Effector memory CD8-positive, alpha-beta T cell (primary cell): Measurements from ENCODE around the gene PLAGL2.

Experiments
- ATAC-seq: fragments of 150-1000 bp; cut with Tn5 transposase; replicated peaks from 2 replicates; pipeline ENCODE4 v1.10.0; 2021; ENCODE audit warnings: mild to moderate bottlenecking, moderate library complexity
- DNase-seq, 3 experiments: peaks; one replicate each; pipeline ENCODE4 v3.0.0; 2021
- H3K27ac Mint-ChIP-seq, 2 donors: one replicate each; pipeline ENCODE4 v1.8.0; 2022; ENCODE audit warnings: mild to moderate bottlenecking in 2 of 2, mixed read lengths in 2 of 2, moderate library complexity in 2 of 2
- H3K27me3 Mint-ChIP-seq, 2 donors: one replicate each; pipeline ENCODE4 v1.8.0; 2022; ENCODE audit warnings: mixed read lengths in 2 of 2
- H3K36me3 Mint-ChIP-seq: one replicate; pipeline ENCODE4 v1.8.0; 2022; ENCODE audit warnings: mild to moderate bottlenecking, moderate library complexity, mixed read lengths; ENCODE audit not compliant: insufficient read depth
- H3K4me1 Mint-ChIP-seq, 2 donors: one replicate each; pipeline ENCODE4 v1.8.0; 2022; ENCODE audit warnings: low read depth in 2 of 2, mixed read lengths in 2 of 2
- H3K4me3 Mint-ChIP-seq, 2 donors: one replicate each; pipeline ENCODE4 v1.8.0; 2022; ENCODE audit warnings: mild to moderate bottlenecking in 2 of 2, mixed read lengths in 2 of 2, moderate library complexity in 2 of 2
- H3K9me3 Mint-ChIP-seq, 2 donors: one replicate each; pipeline ENCODE4 v1.8.0; 2022; ENCODE audit warnings: mixed read lengths in 2 of 2

PLAGL2 gene

DNA sequence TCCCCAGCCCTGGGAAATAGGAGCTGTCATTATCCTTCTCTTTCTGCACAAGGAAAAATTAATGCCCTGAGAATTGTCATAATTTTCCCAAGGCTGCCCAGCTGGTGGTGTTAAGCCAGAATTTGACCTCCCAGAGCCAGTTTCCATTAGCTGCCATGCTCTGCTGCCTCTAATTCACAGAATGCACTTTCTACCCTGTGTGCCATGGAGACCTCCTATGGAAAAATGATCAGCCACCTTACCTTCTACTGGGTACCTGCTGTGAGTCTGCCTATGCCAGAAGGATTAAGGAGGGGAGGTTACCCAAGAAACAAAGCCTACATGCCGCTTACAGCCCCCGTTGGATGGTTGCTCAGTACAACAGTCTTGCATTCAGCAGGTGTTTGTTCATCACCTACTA lies 29.3 kb upstream of the PLAGL2 start:
- Mint-ChIP-seq H3K27ac (peak overlapping the region; percentile 1 to 12), H3K36me3 (peaks cover 10% of the 10 kb centered on the region), H3K27me3 (no peaks in the 10 kb centered on the region), H3K4me1 (peaks cover 13 to 17% of the 10 kb centered on the region in 2 donors), H3K9me3 (no peaks in the 10 kb centered on the region), H3K4me3 (no peak overlapping the region)
- ATAC-seq (no peak), DNase-seq (no peak)

DNA sequence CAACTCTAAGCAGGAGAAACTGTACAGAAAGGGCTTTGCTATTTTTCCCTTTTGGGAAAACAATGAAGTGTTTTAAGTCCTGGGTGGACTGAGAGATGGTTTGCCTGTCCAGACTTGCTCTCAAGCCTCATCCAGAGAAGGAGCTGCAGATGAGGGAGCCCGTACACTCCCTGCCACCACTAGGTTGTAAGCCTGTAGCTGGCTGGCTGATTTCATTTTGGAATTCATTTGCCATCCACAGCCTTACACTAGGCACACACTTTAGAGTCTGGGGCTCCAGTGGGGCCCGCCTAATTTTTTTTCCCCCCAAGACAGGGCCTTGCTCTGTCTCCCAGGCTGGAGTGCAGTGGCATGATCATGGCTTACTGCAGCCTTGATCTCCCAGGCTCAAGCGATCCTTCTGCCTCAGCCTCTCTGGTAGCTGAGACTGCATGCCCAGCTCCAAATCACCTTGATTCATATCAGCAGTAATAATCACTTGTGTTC lies 28.5 kb upstream of the PLAGL2 start:
- Mint-ChIP-seq H3K4me3 (no peak overlapping the region), H3K27me3 (no peaks in the 10 kb centered on the region), H3K36me3 (peaks cover 12% of the 10 kb centered on the region), H3K4me1 (peaks cover 17 to 24% of the 10 kb centered on the region in 2 donors), H3K9me3 (no peaks in the 10 kb centered on the region), H3K27ac (peak overlapping the region; percentile 74 to 90)
- DNase-seq (no peak), ATAC-seq (no peak)

DNA sequence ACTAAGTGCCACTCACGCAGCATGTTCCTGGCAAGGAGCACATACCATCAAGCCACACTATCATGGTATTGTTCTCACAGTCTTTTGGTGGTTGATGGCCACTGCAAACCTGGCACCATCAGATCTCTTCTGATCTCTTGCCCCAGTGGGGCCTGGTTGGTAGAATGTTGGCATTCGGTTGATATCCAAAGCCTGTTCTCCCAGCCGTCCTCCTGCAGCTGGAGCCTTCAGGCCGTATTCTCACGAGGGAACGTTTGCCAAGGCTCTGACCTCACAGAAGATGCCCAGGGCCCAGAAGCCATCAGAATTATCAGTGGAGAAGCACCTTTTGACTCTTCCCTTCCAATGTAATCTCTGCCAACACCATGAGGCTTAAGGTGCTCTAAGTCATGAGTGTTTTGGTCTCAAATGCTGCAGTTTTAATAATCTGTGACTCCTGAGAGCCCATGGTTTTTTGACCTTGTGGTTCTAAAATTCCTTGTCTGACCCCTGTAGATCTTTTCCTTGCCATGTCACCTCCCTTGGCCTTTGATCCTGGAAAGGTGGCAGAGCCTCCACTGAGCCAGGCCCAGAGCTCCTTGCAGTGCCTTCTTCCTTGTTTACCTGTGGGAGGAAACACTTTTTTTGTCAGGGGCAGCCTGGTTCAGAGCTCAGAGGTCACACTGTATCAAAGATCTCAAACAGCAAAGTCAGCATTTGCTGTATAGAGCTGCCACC lies 27.9 kb upstream of the PLAGL2 start:
- DNase-seq (no peak), ATAC-seq (no peak)
- Mint-ChIP-seq H3K27me3 (no peaks in the 10 kb centered on the region), H3K9me3 (no peaks in the 10 kb centered on the region), H3K4me1 (peaks cover 17 to 26% of the 10 kb centered on the region in 2 donors), H3K36me3 (peaks cover 13% of the 10 kb centered on the region), H3K4me3 (no peak overlapping the region), H3K27ac (peak overlapping the region; percentile 74 to 90)

DNA sequence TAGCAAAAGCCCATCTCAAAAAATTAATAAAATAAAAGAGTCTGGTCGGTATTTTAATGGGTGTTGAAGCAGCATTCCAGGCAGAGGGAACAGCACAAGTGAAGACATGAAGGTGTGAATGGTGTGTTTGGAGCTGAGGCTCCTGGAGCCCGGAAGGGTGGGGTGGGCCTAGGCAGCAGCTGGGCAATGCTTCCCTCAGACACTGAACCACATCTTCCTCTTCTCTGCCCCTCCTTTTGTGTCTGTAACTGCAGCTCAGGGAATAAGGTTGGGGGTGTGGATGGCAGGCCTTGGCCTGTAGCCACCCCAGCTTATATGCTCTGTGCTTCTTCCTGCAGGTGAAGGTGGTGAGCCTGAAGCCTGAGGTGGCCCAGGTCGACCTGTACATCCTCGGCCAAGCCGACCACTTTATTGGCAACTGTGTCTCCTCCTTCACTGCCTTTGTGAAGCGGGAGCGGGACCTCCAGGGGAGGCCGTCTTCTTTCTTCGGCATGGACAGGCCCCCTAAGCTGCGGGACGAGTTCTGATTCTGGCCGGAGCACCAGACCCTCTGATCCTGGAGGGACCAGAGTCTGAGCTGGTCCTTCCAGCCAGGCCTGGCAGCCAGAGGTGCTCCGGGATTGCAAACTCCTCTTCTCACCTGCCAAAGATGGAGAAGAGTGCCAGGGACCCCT lies 26.7 kb upstream of the PLAGL2 start:
- ATAC-seq: no peak
- DNase-seq: no peak
- peak overlapping the region; percentile 90 to 96 for H3K27ac Mint-ChIP-seq
- no peaks in the 10 kb centered on the region for H3K9me3 Mint-ChIP-seq
- H3K4me3 Mint-ChIP-seq: no peak overlapping the region
- peaks cover 17 to 26% of the 10 kb centered on the region in 2 donors for H3K4me1 Mint-ChIP-seq
- peaks cover 13% of the 10 kb centered on the region for H3K36me3 Mint-ChIP-seq
- H3K27me3 Mint-ChIP-seq: no peaks in the 10 kb centered on the region

DNA sequence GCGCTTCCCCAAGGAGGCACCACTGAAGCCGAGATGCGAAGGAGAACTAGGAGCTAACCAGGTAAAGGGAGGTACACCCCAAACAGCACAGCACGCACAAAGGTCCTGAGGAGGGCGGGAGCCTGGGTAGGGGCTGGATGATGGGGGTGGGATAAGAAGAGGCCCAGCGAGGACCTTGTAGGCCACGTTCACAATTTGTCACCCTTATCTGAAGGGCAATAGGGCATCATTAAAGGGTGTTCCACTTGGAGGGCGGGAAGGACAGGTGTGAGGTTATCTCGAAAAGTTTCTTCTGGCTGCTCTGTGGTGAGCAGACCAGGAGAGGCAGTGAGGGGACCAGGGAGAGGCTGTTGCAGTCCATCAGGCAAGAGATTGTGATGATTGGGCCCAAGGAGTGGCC lies 25.7 kb upstream of the PLAGL2 start:
- Mint-ChIP-seq H3K4me3 (no peak overlapping the region), H3K9me3 (no peaks in the 10 kb centered on the region), H3K27ac (peak overlapping the region; percentile 90 to 96), H3K27me3 (no peaks in the 10 kb centered on the region), H3K36me3 (peaks cover 13% of the 10 kb centered on the region), H3K4me1 (peaks cover 17 to 26% of the 10 kb centered on the region in 2 donors)
- no peak for DNase-seq
- no peak for ATAC-seq

DNA sequence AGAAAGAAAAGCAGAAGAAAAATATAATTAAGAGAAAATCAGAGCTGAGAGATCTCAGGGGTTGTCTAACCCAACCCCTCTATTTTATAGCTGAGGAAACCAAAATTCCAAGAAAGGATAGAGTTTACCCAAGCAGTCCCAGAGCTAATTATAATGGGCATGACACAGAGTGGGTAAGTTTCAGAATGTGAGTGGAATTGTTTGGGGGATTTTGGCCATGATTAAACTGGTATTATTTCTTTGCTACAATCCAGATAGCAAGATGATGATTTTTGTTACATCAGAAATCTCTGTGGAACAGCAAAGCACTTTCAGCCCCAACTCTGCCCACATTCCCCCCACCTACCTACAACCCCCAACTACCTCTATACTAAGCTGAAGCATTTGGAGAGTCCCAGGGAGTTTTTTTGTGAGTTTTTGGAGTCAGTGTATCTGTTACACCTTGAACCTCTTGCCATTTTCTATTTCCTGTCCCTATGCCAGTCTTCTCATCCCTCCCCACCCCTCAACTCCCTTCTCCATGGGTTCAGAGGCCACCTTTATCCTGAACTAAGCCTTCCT lies 24.9 kb upstream of the PLAGL2 start:
- peaks cover 17 to 26% of the 10 kb centered on the region in 2 donors for H3K4me1 Mint-ChIP-seq
- H3K27ac Mint-ChIP-seq: peak overlapping the region; percentile 90 to 96
- no peaks in the 10 kb centered on the region for H3K9me3 Mint-ChIP-seq
- H3K27me3 Mint-ChIP-seq: no peaks in the 10 kb centered on the region
- DNase-seq: no peak
- peaks cover 16% of the 10 kb centered on the region for H3K36me3 Mint-ChIP-seq
- no peak for ATAC-seq
- peak overlapping the region; percentile 68 to 77 for H3K4me3 Mint-ChIP-seq

DNA sequence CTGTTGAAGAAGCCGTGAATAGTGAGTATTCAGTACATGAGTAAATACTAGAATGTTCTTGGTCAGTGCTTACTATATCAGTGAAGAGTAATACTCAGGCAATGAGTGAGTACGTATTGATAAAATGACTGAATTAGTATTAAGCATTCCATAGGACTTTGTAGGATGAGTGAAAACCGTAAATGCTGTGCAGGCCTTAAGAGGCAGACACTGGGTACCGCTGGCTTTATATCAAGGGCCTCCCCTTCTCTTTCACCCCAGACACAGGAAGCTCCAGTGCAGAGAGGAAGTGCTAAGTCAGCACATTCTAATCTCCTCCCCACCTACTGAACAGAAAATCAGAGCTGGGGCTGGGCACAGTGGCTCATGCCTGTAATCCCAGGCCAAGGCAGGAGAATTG lies 24.3 kb upstream of the PLAGL2 start:
- H3K9me3 Mint-ChIP-seq: no peaks in the 10 kb centered on the region
- H3K27ac Mint-ChIP-seq: peak overlapping the region; percentile 90 to 96
- peaks cover 17 to 26% of the 10 kb centered on the region in 2 donors for H3K4me1 Mint-ChIP-seq
- H3K36me3 Mint-ChIP-seq: peaks cover 16% of the 10 kb centered on the region
- peak; percentile 99 for ATAC-seq
- H3K27me3 Mint-ChIP-seq: no peaks in the 10 kb centered on the region
- peak overlapping the region; percentile 68 to 77 for H3K4me3 Mint-ChIP-seq
- DNase-seq: peak; percentile 22 to 40 (median 26)

DNA sequence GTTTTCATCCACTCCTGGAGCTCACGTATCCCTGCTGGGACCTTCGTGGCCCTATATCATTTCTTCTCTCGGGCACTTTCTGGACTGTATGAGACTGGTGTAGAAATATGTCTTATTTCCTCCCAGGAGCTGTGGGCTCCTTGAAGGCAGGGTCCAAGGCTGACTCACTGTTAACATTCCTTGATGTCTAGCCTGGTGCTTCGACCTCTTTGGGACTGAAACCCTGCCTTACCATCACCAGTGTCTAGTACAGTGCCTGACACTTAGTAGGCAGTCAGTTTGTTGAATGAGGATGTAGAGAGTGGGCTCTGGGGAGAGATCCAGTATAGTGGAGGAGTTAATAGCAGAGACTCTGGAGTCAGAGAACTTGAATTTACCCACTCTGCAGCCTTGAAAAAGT lies 23.7 kb upstream of the PLAGL2 start:
- H3K36me3 Mint-ChIP-seq: peaks cover 16% of the 10 kb centered on the region
- peaks cover 17 to 26% of the 10 kb centered on the region in 2 donors for H3K4me1 Mint-ChIP-seq
- no peaks in the 10 kb centered on the region for H3K9me3 Mint-ChIP-seq
- peak overlapping the region; percentile 90 to 96 for H3K27ac Mint-ChIP-seq
- no peak overlapping the region for H3K4me3 Mint-ChIP-seq
- ATAC-seq: no peak
- DNase-seq: no peak
- H3K27me3 Mint-ChIP-seq: no peaks in the 10 kb centered on the region

DNA sequence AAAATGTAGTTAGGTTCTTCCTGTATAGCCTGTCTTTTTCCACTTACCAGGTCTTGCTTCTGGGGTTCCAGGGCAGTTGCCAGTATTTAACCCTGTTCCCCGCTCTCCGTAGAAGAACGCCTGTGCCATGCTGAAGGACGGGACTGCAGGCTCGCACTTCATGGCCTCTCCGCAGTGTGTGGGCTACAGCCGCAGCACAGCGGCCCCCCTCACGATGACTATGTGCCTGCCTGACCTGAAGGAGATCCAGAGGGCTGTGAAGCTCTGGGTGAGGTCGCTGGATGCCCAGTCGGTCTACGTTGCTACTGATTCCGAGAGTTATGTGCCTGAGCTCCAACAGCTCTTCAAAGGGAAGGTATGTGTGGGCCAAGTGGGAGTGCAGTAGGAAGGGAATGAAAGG lies 23.2 kb upstream of the PLAGL2 start:
- H3K9me3 Mint-ChIP-seq: no peaks in the 10 kb centered on the region
- ATAC-seq (no peak), DNase-seq (no peak)
- no peak overlapping the region for H3K4me3 Mint-ChIP-seq
- H3K36me3 Mint-ChIP-seq: peaks cover 16% of the 10 kb centered on the region
- peak overlapping the region in 1 of 2 donors; percentile 90 for H3K27ac Mint-ChIP-seq
- H3K27me3 Mint-ChIP-seq: no peaks in the 10 kb centered on the region
- peaks cover 18 to 26% of the 10 kb centered on the region in 2 donors for H3K4me1 Mint-ChIP-seq

DNA sequence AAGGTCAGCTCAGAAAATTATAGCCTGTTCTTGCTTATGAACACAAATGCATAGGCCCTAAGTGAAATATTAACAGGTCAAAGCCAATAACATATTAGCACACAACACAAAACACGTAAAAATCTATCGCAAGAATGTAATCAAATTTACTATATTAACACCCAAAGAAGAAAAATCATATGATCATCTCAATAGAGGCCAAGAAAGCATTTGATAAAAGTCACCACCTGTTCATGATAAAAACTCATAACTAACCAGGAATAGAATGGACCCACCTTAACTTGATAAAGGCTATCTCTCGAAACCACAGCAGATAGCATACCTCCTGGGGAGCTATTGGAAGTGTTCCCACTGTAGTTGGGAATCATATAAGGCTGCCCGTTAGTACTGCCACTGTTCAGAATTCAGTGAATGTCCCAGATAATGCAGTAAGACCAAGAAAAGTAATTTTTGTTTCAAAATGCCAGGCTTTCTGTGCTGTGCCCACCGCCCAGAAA lies 21.8 kb upstream of the PLAGL2 start:
- H3K27ac Mint-ChIP-seq: peak overlapping the region in 1 of 2 donors; percentile 90
- no peaks in the 10 kb centered on the region for H3K27me3 Mint-ChIP-seq
- peaks cover 15% of the 10 kb centered on the region for H3K36me3 Mint-ChIP-seq
- no peaks in the 10 kb centered on the region for H3K9me3 Mint-ChIP-seq
- H3K4me3 Mint-ChIP-seq: no peak overlapping the region
- DNase-seq: no peak
- peaks cover 19 to 26% of the 10 kb centered on the region in 2 donors for H3K4me1 Mint-ChIP-seq
- ATAC-seq: no peak

DNA sequence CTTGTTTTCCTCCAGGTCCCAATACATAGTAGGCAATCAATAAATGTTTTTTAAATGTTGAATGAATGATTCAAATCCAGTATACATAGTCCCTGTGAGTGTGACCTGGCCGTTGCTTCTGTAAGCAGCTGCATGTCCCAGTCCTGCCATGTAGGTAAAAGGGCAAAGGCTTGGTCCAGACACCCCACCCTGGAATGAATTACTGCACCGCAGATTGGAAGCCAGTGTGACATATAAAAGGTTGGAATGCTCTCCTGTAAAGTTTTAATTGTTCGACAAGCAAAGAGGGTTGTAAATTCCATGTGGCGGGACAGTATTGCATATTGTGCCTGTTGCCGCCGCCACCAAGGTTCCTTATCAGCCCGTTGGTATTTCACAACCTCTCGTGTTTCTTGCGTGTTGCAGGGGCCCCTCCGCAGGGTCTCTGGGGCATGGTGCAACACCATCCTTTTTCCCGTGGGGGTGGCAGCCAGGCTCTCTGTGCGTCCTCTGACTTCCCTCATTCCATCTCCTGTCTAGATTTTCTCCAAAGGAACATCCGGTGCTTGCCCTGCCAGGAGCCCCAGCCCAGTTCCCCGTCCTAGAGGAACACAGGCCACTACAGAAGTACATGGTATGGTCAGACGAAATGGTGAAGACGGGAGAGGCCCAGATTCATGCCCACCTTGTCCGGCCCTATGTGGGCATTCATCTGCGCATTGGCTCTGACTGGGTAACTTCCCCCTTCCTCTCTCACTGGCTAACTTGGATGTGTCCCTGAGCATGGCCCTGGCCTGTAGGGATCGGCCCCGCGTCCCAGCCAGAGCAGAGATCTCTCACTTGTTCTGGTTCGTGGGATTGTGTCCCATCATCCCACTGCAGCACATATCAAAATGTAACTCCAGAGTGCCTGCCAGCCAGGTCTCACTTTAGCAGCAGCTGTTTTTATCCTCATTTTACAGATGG lies 20.5 kb upstream of the PLAGL2 start:
- Mint-ChIP-seq H3K27ac (peak overlapping the region in 1 of 2 donors; percentile 82), H3K9me3 (no peaks in the 10 kb centered on the region), H3K4me1 (peaks cover 14 to 21% of the 10 kb centered on the region in 2 donors), H3K27me3 (no peaks in the 10 kb centered on the region), H3K36me3 (peaks cover 23% of the 10 kb centered on the region), H3K4me3 (no peak overlapping the region)
- no peak for DNase-seq
- ATAC-seq: no peak

DNA sequence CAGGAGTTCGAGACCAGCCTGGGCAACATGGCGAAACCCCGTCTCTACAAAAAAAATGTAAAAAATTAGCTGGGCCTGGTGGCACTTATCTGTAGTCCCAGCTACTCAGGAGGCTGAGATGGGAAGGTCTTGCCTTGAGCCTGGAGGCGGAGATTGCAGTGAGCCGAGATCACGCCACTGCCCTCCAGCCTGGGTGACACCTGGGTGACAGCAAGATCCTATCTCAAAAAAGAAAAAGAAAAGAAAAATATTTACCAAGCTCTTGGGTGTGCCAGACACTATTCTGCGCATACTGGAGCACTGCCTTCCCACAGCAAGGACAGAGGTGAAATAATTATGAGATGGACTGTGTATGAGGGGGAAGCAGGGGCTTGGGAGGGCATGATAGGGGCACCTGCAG lies 19.8 kb upstream of the PLAGL2 start:
- H3K4me1 Mint-ChIP-seq: peaks cover 9 to 14% of the 10 kb centered on the region in 2 donors
- peaks cover 23% of the 10 kb centered on the region for H3K36me3 Mint-ChIP-seq
- no peak overlapping the region for H3K27ac Mint-ChIP-seq
- DNase-seq (no peak), ATAC-seq (no peak)
- H3K4me3 Mint-ChIP-seq: no peak overlapping the region
- H3K27me3 Mint-ChIP-seq: no peaks in the 10 kb centered on the region
- H3K9me3 Mint-ChIP-seq: no peaks in the 10 kb centered on the region

DNA sequence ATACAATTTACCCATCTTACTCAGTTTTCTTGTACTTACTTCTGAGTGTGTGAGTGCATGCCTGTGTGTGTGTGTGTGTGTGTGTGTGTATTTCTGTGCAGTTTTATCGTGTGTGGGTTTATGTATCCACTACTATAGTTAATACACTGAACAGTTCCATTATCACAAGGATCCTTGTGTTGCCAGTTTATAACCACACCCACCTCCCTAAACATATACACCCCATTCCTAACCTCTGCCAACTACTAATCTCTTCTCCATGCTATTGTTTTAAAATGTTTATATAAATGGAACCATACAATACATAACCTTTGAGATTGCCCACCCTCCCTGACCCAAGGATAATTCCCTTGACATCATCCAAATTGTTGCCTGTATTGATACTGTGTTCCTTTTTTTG lies 18.8 kb upstream of the PLAGL2 start:
- no peak overlapping the region for H3K27ac Mint-ChIP-seq
- no peaks in the 10 kb centered on the region for H3K27me3 Mint-ChIP-seq
- DNase-seq (no peak), ATAC-seq (no peak)
- H3K4me3 Mint-ChIP-seq: no peak overlapping the region
- no peaks in the 10 kb centered on the region for H3K9me3 Mint-ChIP-seq
- H3K4me1 Mint-ChIP-seq: peaks cover 4% of the 10 kb centered on the region in 2 donors
- H3K36me3 Mint-ChIP-seq: peaks cover 27% of the 10 kb centered on the region
